GM23338 (cell line): ENCODE data around the gene SPP2. TPM values are rescaled to one million over a fixed set of nuclear protein-coding genes. Genes with fewer than 3 reads are reported as not detected.

Experiments
- ATAC-seq: fragments of 200-7000 bp; cut with Tn5 transposase; 3 replicates; pipeline ENCODE4 v1.9.1; 2020
- DNase-seq: peaks from one replicate; pipeline ENCODE4 v3.0.0-alpha.2; 2015; ENCODE audit warnings: low spot score
- H2AFZ ChIP-seq: fragments of 200-600 bp; sonication (generic); 2 replicates; pipeline ENCODE4 v1.8.0; 2016; ENCODE audit warnings: antibody characterized with exemption, mild to moderate bottlenecking, moderate library complexity
- H3F3A ChIP-seq: fragments of 200-600 bp; sonication (generic); replicated peaks from 2 replicates; pipeline ENCODE4 v1.8.0; 2017; ENCODE audit warnings: antibody characterized with exemption, mixed run types, low read depth
- H3K27ac ChIP-seq: fragments of 200-600 bp; sonication (generic); 2 replicates; pipeline ENCODE4 v1.6.1; 2016; ENCODE audit warnings: low read depth
- H3K27me3 ChIP-seq: fragments of 200-600 bp; sonication (generic); 2 replicates; pipeline ENCODE4 v1.8.0; 2016; ENCODE audit warnings: mild to moderate bottlenecking, mixed run types, moderate library complexity; ENCODE audit not compliant: insufficient read depth
- H3K36me3 ChIP-seq: fragments of 200-600 bp; sonication (generic); 2 replicates; pipeline ENCODE4 v1.8.0; 2016; ENCODE audit warnings: mild to moderate bottlenecking; ENCODE audit not compliant: insufficient read depth
- H3K4me1 ChIP-seq: fragments of 200-600 bp; sonication (generic); 2 replicates; pipeline ENCODE4 v1.8.0; 2016; ENCODE audit warnings: mild to moderate bottlenecking, moderate library complexity; ENCODE audit not compliant: insufficient read depth
- H3K4me2 ChIP-seq: fragments of 200-600 bp; sonication (generic); 2 replicates; pipeline ENCODE4 v1.7.1; 2017; ENCODE audit warnings: mixed run types
- H3K4me3 ChIP-seq: fragments of 200-600 bp; sonication (generic); 2 replicates; pipeline ENCODE4 v1.6.1; 2016; ENCODE audit warnings: mixed run types
- H3K79me2 ChIP-seq: fragments of 200-600 bp; sonication (generic); replicated peaks from 2 replicates; pipeline ENCODE4 v1.8.0; 2017; ENCODE audit warnings: mild to moderate bottlenecking; ENCODE audit not compliant: insufficient read depth
- H3K9me2 ChIP-seq: fragments of 200-600 bp; sonication (generic); 2 replicates; pipeline ENCODE4 v1.8.0; 2017; ENCODE audit not compliant: insufficient read depth
- H4K20me1 ChIP-seq: fragments of 200-600 bp; sonication (generic); replicated peaks from 2 replicates; pipeline ENCODE4 v1.8.0; 2017; ENCODE audit warnings: mild to moderate bottlenecking; ENCODE audit not compliant: insufficient read depth
- H3K27ac Mint-ChIP-seq: 2 replicates; pipeline ENCODE4 v1.8.0; 2020; ENCODE audit warnings: inconsistent platforms, mild to moderate bottlenecking, moderate library complexity, mixed read lengths
- H3K27me3 Mint-ChIP-seq: 3 replicates; pipeline ENCODE4 v1.8.0; 2022; ENCODE audit warnings: low read depth, mild to moderate bottlenecking, moderate library complexity, mixed read lengths, inconsistent platforms; ENCODE audit not compliant: insufficient read depth, poor library complexity
- H3K36me3 Mint-ChIP-seq: 3 replicates; pipeline ENCODE4 v1.8.0; 2021; ENCODE audit warnings: low read depth, mild to moderate bottlenecking, inconsistent platforms, moderate library complexity, mixed read lengths
- H3K4me1 Mint-ChIP-seq: 3 replicates; pipeline ENCODE4 v1.8.0; 2020; ENCODE audit warnings: mild to moderate bottlenecking, inconsistent platforms, mixed read lengths
- H3K4me3 Mint-ChIP-seq: 3 replicates; pipeline ENCODE4 v1.8.0; 2021; ENCODE audit warnings: moderate library complexity, mild to moderate bottlenecking, inconsistent platforms, mixed read lengths
- H3K9me3 Mint-ChIP-seq: 3 replicates; pipeline ENCODE4 v1.8.0; 2020; ENCODE audit warnings: moderate library complexity, mild to moderate bottlenecking, inconsistent platforms, mixed read lengths
- ETS1 ChIP-seq: IDR thresholded peaks from 2 replicates; pipeline ENCODE4 v1.6.1; 2016; ENCODE audit warnings: antibody characterized with exemption
- EZH2 ChIP-seq: fragments of 200-600 bp; sonication (generic); IDR thresholded peaks from one replicate; pipeline ENCODE4 v1.8.0; 2017; ENCODE audit warnings: antibody characterized with exemption, mild to moderate bottlenecking, low read depth; ENCODE audit not compliant: unreplicated experiment
- EZH2phosphoT487 ChIP-seq: fragments of 200-600 bp; sonication (generic); IDR thresholded peaks from one replicate; pipeline ENCODE4 v1.8.1; 2018; ENCODE audit warnings: antibody characterized with exemption; ENCODE audit not compliant: unreplicated experiment
- NANOG ChIP-seq: IDR thresholded peaks from 2 replicates; pipeline ENCODE4 v1.6.1; 2016; ENCODE audit warnings: antibody characterized with exemption, borderline replicate concordance
- POLR2AphosphoS5 ChIP-seq: IDR thresholded peaks from 2 replicates; pipeline ENCODE4 v1.6.1; 2016; ENCODE audit warnings: antibody characterized with exemption, low read depth
- REST ChIP-seq: IDR thresholded peaks from one replicate; pipeline ENCODE4 v1.6.1; 2018; ENCODE audit warnings: antibody characterized with exemption; ENCODE audit not compliant: unreplicated experiment
- ZNF114 ChIP-seq: fragments of 250-450 bp; sonication (Bioruptor Pico); IDR thresholded peaks from 2 replicates; pipeline ENCODE4 v1.5.0; 2020; ENCODE audit warnings: mild to moderate bottlenecking, moderate library complexity
- ZNF462 ChIP-seq: fragments of 250-450 bp; sonication (Bioruptor Pico); IDR thresholded peaks from 2 replicates; pipeline ENCODE4 v1.5.0; 2020; ENCODE audit warnings: mild to moderate bottlenecking, moderate library complexity
- polyA plus RNA-seq: library from polyadenylated mRNA; unstranded; fragments of >200 nt; fragmentation: Nextera tagmentation; extraction: Ambion mirVana; gene quantifications from 2 replicates; pipeline ENCODE4 v1.2.1, GENCODE V29; 2016
- total RNA-seq: library from RNA; depleted of rRNA; stranded (reverse); fragments of >200 nt; shearing (Covaris generic); gene quantifications from 2 replicates; pipeline ENCODE4 v1.2.3, GENCODE V29; 2014; rRNA removed

Gene SPP2
- total and polyA plus RNA-seq, 2 experiments from 2014 or later = not detected

GRCh38 chr2:234126146-234126470, 75.6 kb downstream of the SPP2 start:
- no peaks in the 10 kb centered on the region for H3K9me3 Mint-ChIP-seq
- DNase-seq (no peak), ATAC-seq (no peak)
- Histone ChIP-seq H3K36me3 (no peaks in the 10 kb centered on the region), H3K4me1 (peaks cover 5% of the 10 kb centered on the region), H4K20me1 (no peaks in the 10 kb centered on the region), H3K9me2 (no peaks in the 10 kb centered on the region; the same call in 1 of the 2 replicates), H3K4me3 (no peak overlapping the region), H2AFZ (no peak overlapping the region), H3K27me3 (no peaks in the 10 kb centered on the region), H3K4me2 (no peak overlapping the region), H3F3A (no peaks in the 10 kb centered on the region), H3K27ac (no peak overlapping the region), H3K79me2 (no peaks in the 10 kb centered on the region)
- H3K4me3 Mint-ChIP-seq = no peak overlapping the region
- no peaks in the 10 kb centered on the region for H3K36me3 Mint-ChIP-seq
- H3K4me1 Mint-ChIP-seq = peaks cover 15% of the 10 kb centered on the region
- H3K27ac Mint-ChIP-seq = no peak overlapping the region
- H3K27me3 Mint-ChIP-seq = peaks cover 7% of the 10 kb centered on the region
- TF ChIP-seq ZNF114 (CRISPR knock-in tag) (no peak), ETS1 (no peak), POLR2AphosphoS5 (no peak), EZH2 (no peak), ZNF462 (CRISPR knock-in tag) (no peak), EZH2phosphoT487 (no peak), REST (no peak), NANOG (no peak)

Other genes starting within 250 kb of the SPP2 start
- 49.2 and 54.8 TPM in 2 replicates for gene HJURP, start 196.2 kb upstream of the SPP2 start, total RNA-seq
- 42.9 and 49.4 TPM in 2 replicates for gene HJURP, start 196.2 kb upstream of the SPP2 start, polyA plus RNA-seq
- 0.14 and 1.4 TPM in 2 replicates for gene TRPM8, start 133.3 kb upstream of the SPP2 start, total RNA-seq
- 0.11 TPM in 1 of 2 replicates, not detected in the other for gene TRPM8, start 133.3 kb upstream of the SPP2 start, polyA plus RNA-seq